OCI-LY7 (cell line): ENCODE measurements around the gene LPP. TPM values are rescaled to one million over a fixed set of nuclear protein-coding genes. Genes with fewer than 3 reads are reported as not detected.

ENCODE experiments used
- BruUV-seq: library from RNA; stranded (reverse); fragments of 400-500 nt; replicated peaks from 2 replicates; lab custom pipeline; 2021; lab: Mats Ljungman, UMichigan
- CTCF ChIA-PET: fragments of 300-600 bp; sonication (Branson Sonifier 250); formaldehyde crosslinking; loops from one replicate; lab custom pipeline; 2022; ENCODE audit warnings: antibody characterized with exemption; ENCODE audit not compliant: unreplicated experiment; lab: Charles Lee
- POLR2A ChIA-PET: fragments of 300-600 bp; sonication (Branson Sonifier 250); formaldehyde crosslinking; loops from one replicate; lab custom pipeline; 2022; ENCODE audit warnings: antibody characterized with exemption; lab: Charles Lee
- DNase-seq: peaks from one replicate; pipeline ENCODE4 v3.0.0-alpha.2; 2015; ENCODE audit warnings: low spot score
- H2AFZ ChIP-seq: fragments of 200-600 bp; sonication (generic), shearing (Covaris generic); 2 replicates; pipeline ENCODE4 v1.6.1; 2014; ENCODE audit warnings: mild to moderate bottlenecking, antibody characterized with exemption, low read length, moderate library complexity
- H3K27ac ChIP-seq: fragments of 200-600 bp; sonication (generic); 2 replicates; pipeline ENCODE4 v1.5.1; 2014; ENCODE audit warnings: mixed run types, low read depth, mild to moderate bottlenecking, moderate library complexity, low read length, inconsistent platforms; ENCODE audit not compliant: poor library complexity, severe bottlenecking
- H3K36me3 ChIP-seq: fragments of 200-600 bp; sonication (generic); 2 replicates; pipeline ENCODE4 v1.6.1; 2014; ENCODE audit warnings: mild to moderate bottlenecking, antibody characterized with exemption, low read length, moderate library complexity, mixed read lengths; ENCODE audit not compliant: insufficient read depth
- H3K4me1 ChIP-seq: fragments of 200-600 bp; sonication (generic); 2 replicates; pipeline ENCODE4 v1.5.1; 2014; ENCODE audit warnings: mild to moderate bottlenecking, low read length; ENCODE audit not compliant: insufficient read depth, poor library complexity, severe bottlenecking
- H3K4me2 ChIP-seq: fragments of 200-600 bp; sonication (generic); 2 replicates; pipeline ENCODE4 v1.6.1; 2014; ENCODE audit warnings: mild to moderate bottlenecking, low read length
- H3K4me3 ChIP-seq: fragments of 200-600 bp; sonication (generic); 2 replicates; pipeline ENCODE4 v1.5.1; 2014; ENCODE audit warnings: mild to moderate bottlenecking, low read depth, low read length; ENCODE audit not compliant: poor library complexity, severe bottlenecking
- H3K79me2 ChIP-seq: fragments of 200-600 bp; sonication (generic); 2 replicates; pipeline ENCODE4 v1.6.1; 2016; ENCODE audit warnings: low read depth, mild to moderate bottlenecking, low read length, moderate library complexity, mixed read lengths; ENCODE audit not compliant: insufficient read depth
- H3K9me2 ChIP-seq: fragments of 200-600 bp; sonication (generic); 2 replicates; pipeline ENCODE4 v1.6.1; 2016; ENCODE audit warnings: mild to moderate bottlenecking, low read length, mixed read lengths; ENCODE audit not compliant: insufficient read depth
- H3K9me3 ChIP-seq: fragments of 200-600 bp; sonication (generic); 2 replicates; pipeline ENCODE4 v1.6.1; 2014; ENCODE audit warnings: mild to moderate bottlenecking, mixed run types, low read length, mixed read lengths
- H4K20me1 ChIP-seq: fragments of 200-600 bp; sonication (generic); 2 replicates; pipeline ENCODE4 v1.6.1; 2014; ENCODE audit warnings: mild to moderate bottlenecking, antibody characterized with exemption, low read length, moderate library complexity, mixed read lengths; ENCODE audit not compliant: insufficient read depth
- EZH2phosphoT487 ChIP-seq: fragments of 200-600 bp; sonication (generic); IDR thresholded peaks from 2 replicates; pipeline ENCODE4 v1.6.1; 2018; ENCODE audit warnings: low read depth, borderline replicate concordance, mild to moderate bottlenecking, mixed run types, antibody characterized with exemption, low read length, moderate library complexity, mixed read lengths
- intact Hi-C: fragments of 100-400 bp; cut with micrococcal nuclease; formaldehyde crosslinking; loops from one replicate; pipeline ENCODE4 v1.10.0; 2022; ENCODE audit not compliant: unreplicated experiment
- total RNA-seq, 2 experiments: library from RNA; depleted of rRNA in 1 of 2; stranded (reverse); fragments of >200 nt in 1 of 2; shearing (Covaris generic) in 1 of 2; gene quantifications; 2 replicates each; pipeline ENCODE4 v1.2.3, GENCODE V29; 2014 to 2022
- TF ChIP-seq, protein P1 (sequence below): fragments of 200-600 bp; sonication (generic); conservative IDR thresholded peaks from 2 replicates; pipeline ENCODE4 v1.5.1; 2014; ENCODE audit warnings: mild to moderate bottlenecking, antibody characterized with exemption, low read length, moderate library complexity, mixed read lengths

Gene LPP
- total RNA-seq, 2 experiments from 2014 or later, result 10.9 to 119 TPM

- Histone ChIP-seq H3K4me2 (no peak overlapping the region), H3K4me1 (peaks cover 14% of the 10 kb centered on the region), H3K9me3 (no peaks in the 10 kb centered on the region), H2AFZ (no peak overlapping the region), H3K36me3 (no peaks in the 10 kb centered on the region), H4K20me1 (no peaks in the 10 kb centered on the region), H3K9me2 (no peaks in the 10 kb centered on the region), H3K79me2 (no peaks in the 10 kb centered on the region), H3K4me3 (no peak overlapping the region), H3K27ac (no peak overlapping the region)
- BruUV-seq, result no TSS peak
- TF ChIP-seq EZH2phosphoT487, result no peak
- TF ChIP-seq, protein P1, sequence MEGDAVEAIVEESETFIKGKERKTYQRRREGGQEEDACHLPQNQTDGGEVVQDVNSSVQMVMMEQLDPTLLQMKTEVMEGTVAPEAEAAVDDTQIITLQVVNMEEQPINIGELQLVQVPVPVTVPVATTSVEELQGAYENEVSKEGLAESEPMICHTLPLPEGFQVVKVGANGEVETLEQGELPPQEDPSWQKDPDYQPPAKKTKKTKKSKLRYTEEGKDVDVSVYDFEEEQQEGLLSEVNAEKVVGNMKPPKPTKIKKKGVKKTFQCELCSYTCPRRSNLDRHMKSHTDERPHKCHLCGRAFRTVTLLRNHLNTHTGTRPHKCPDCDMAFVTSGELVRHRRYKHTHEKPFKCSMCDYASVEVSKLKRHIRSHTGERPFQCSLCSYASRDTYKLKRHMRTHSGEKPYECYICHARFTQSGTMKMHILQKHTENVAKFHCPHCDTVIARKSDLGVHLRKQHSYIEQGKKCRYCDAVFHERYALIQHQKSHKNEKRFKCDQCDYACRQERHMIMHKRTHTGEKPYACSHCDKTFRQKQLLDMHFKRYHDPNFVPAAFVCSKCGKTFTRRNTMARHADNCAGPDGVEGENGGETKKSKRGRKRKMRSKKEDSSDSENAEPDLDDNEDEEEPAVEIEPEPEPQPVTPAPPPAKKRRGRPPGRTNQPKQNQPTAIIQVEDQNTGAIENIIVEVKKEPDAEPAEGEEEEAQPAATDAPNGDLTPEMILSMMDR, result no peak
- intact Hi-C loops, result no loop called here
- no peak for DNase-seq
- CTCF ChIA-PET, result no interaction called here
- POLR2A ChIA-PET, result interaction anchor here (0.7 to 2.8 kb wide), 9 partner anchors 9 to 1133 kb away, joined by 3 to 15 read pairs (median 5); partner anchors contain the start of gene LPP
Observed at GRCh38 chr3:188139466-188139865, 14.5 kb upstream of the LPP start.

- Histone ChIP-seq H3K9me2 (no peaks in the 10 kb centered on the region), H3K4me1 (peaks cover 8% of the 10 kb centered on the region), H3K4me2 (no peak overlapping the region), H4K20me1 (no peaks in the 10 kb centered on the region), H3K36me3 (no peaks in the 10 kb centered on the region), H3K4me3 (no peak overlapping the region), H2AFZ (no peak overlapping the region), H3K79me2 (no peaks in the 10 kb centered on the region), H3K9me3 (no peaks in the 10 kb centered on the region; the same call in 1 of the 2 replicates), H3K27ac (no peak overlapping the region)
- no peak for DNase-seq
- BruUV-seq, result no TSS peak
- ChIA-PET CTCF (no interaction called here), POLR2A (interaction anchor here (0.6 to 1.0 kb wide), 3 partner anchors 13 to 418 kb away, joined by 3 to 4 read pairs (median 3); no protein-coding TSS in a partner anchor)
- TF ChIP-seq, protein P1, result no peak
- no peak for TF ChIP-seq EZH2phosphoT487
- intact Hi-C loops, result no loop called here
Observed at GRCh38 chr3:188146219-188146618, 7.7 kb upstream of the LPP start.

- no peak for DNase-seq
- Histone ChIP-seq H3K9me3 (no peaks in the 10 kb centered on the region; the same call in 1 of the 2 replicates), H3K9me2 (no peaks in the 10 kb centered on the region), H3K4me2 (no peak overlapping the region), H3K4me1 (peaks cover 14% of the 10 kb centered on the region), H4K20me1 (no peaks in the 10 kb centered on the region), H3K4me3 (no peak overlapping the region), H3K27ac (no peak overlapping the region), H3K36me3 (no peaks in the 10 kb centered on the region), H2AFZ (no peak overlapping the region), H3K79me2 (no peaks in the 10 kb centered on the region)
- TF ChIP-seq, protein P1, result no peak
- no peak for TF ChIP-seq EZH2phosphoT487
- intact Hi-C loops, result no loop called here
- CTCF ChIA-PET, result no interaction called here
- BruUV-seq, result no TSS peak
- POLR2A ChIA-PET, result no interaction called here
Observed at GRCh38 chr3:188147782-188148181, 6.2 kb upstream of the LPP start.
